GM12878 (cell line): ENCODE results near the gene CHRNG. TPM values are rescaled to one million over a fixed set of nuclear protein-coding genes. Genes with fewer than 3 reads are reported as not detected.

Experiments
- ATAC-seq: fragments of 200-7000 bp; cut with Tn5 transposase; 3 replicates; pipeline ENCODE4 v1.9.1; 2020; ENCODE audit warnings: mild to moderate bottlenecking, moderate library complexity
- BruUV-seq: library from RNA; stranded (reverse); fragments of 400-500 nt; replicated peaks from 2 replicates; lab custom pipeline; 2021; lab: Mats Ljungman, UMichigan
- CTCF ChIA-PET: fragments of 300-600 bp; sonication (Branson Sonifier 250); formaldehyde crosslinking; extraction: SDS; loops from one replicate; lab custom pipeline; 2021; ENCODE audit warnings: inconsistent platforms; lab: Yijun Ruan, JAX
- POLR2A ChIA-PET: fragments of 350-600 bp; formaldehyde crosslinking; extraction: SDS; loops from one replicate; lab custom pipeline; 2021; ENCODE audit warnings: inconsistent platforms; lab: Charles Lee
- RAD21 ChIA-PET: fragments of 300-600 bp; sonication (Branson Sonifier 250); formaldehyde crosslinking; loops from one replicate; lab custom pipeline; 2023; ENCODE audit warnings: antibody characterized with exemption; ENCODE audit not compliant: unreplicated experiment; lab: Charles Lee
- SMC1A ChIA-PET: fragments of 300-600 bp; sonication (Branson Sonifier 250); formaldehyde crosslinking; loops from one replicate; lab custom pipeline; 2023; ENCODE audit not compliant: unreplicated experiment, uncharacterized antibody; lab: Charles Lee
- DNase-seq: peaks from one replicate; pipeline ENCODE4 v3.0.0-alpha.2; 2011; ENCODE audit warnings: low read depth, low spot score
- FAIRE-seq: peaks from 3 replicates; lab custom pipeline; 2011; peaks lifted over from hg19 to GRCh38; lab: Jason Lieb, UNC
- H2AFZ ChIP-seq: 2 replicates; pipeline ENCODE4 v1.6.0; 2011; ENCODE audit warnings: low read depth, low read length, control low read depth; ENCODE audit not compliant: control insufficient read depth
- H3K27ac ChIP-seq: 2 replicates; pipeline ENCODE4 v1.5.1; 2011; ENCODE audit warnings: control low read depth; ENCODE audit not compliant: control insufficient read depth, insufficient read depth
- H3K27me3 ChIP-seq, 2 experiments: replicated peaks in 1 of 2; 2 replicates each; pipeline versions ENCODE4 v1.6.0 to v1.6.1; 2011; ENCODE audit warnings: low read length in 1 of 2; ENCODE audit not compliant: control insufficient read depth in 2 of 2, insufficient read depth in 2 of 2
- H3K36me3 ChIP-seq, 2 experiments: 2 replicates each; pipeline ENCODE4 v1.5.1; 2011; ENCODE audit warnings: low read length in 1 of 2; ENCODE audit not compliant: control insufficient read depth in 2 of 2, insufficient read depth in 2 of 2
- H3K4me1 ChIP-seq: 2 replicates; pipeline ENCODE4 v1.6.1; 2011; ENCODE audit warnings: mild to moderate bottlenecking, low read length, moderate library complexity, mixed read lengths; ENCODE audit not compliant: control insufficient read depth, insufficient read depth
- H3K4me2 ChIP-seq: 2 replicates; pipeline ENCODE4 v1.6.0; 2011; ENCODE audit warnings: control low read depth; ENCODE audit not compliant: control insufficient read depth, insufficient read depth
- H3K4me3 ChIP-seq: fragments of 200-600 bp; sonication (generic); 2 replicates; pipeline ENCODE4 v1.5.1; 2016
- H3K79me2 ChIP-seq: 2 replicates; pipeline ENCODE4 v1.6.0; 2011; ENCODE audit warnings: low read length; ENCODE audit not compliant: control insufficient read depth, insufficient read depth
- H3K9ac ChIP-seq: 2 replicates; pipeline ENCODE4 v1.8.0; 2011; ENCODE audit warnings: low read length, control low read depth, mixed read lengths; ENCODE audit not compliant: control insufficient read depth, insufficient read depth
- H3K9me3 ChIP-seq: replicated peaks from 3 replicates; pipeline ENCODE4 v1.5.1; 2011; ENCODE audit warnings: mild to moderate bottlenecking, low read length; ENCODE audit not compliant: control insufficient read depth, insufficient read depth
- H4K20me1 ChIP-seq: 2 replicates; pipeline ENCODE4 v1.6.0; 2011; ENCODE audit not compliant: control insufficient read depth, insufficient read depth
- BCL11A ChIP-seq: IDR thresholded peaks from 2 replicates; pipeline ENCODE4 v1.6.1; 2011; ENCODE audit warnings: low read depth, low read length
- CTCF ChIP-seq, 3 experiments: IDR thresholded peaks in 2 of 3; conservative IDR thresholded peaks in 1 of 3; 2 replicates each; pipeline ENCODE4 v1.5.1; 2011; ENCODE audit warnings: low read depth in 3 of 3, low read length in 3 of 3, mild to moderate bottlenecking in 3 of 3, control low read depth in 2 of 3, moderate library complexity in 2 of 3, inconsistent platforms in 1 of 3, mixed read lengths in 1 of 3; ENCODE audit not compliant: control insufficient read depth in 2 of 3, insufficient read depth in 1 of 3; ENCODE audit errors: extremely low read depth in 1 of 3
- EGR1 ChIP-seq, 2 experiments: IDR thresholded peaks; 1 replicate in 1 of 2; 2 replicates in 1 of 2; pipeline ENCODE4 v1.6.1; 2011 to 2012; ENCODE audit warnings: low read depth in 2 of 2, low read length in 2 of 2, borderline replicate concordance in 1 of 2, mild to moderate bottlenecking in 1 of 2, moderate library complexity in 1 of 2
- GATAD2B ChIP-seq: fragments of 450-650 bp; conservative IDR thresholded peaks from 2 replicates; pipeline ENCODE4 v1.6.1; 2017; ENCODE audit warnings: low read depth, mild to moderate bottlenecking, moderate library complexity
- MTA2 ChIP-seq: fragments of 450-650 bp; IDR thresholded peaks from 2 replicates; pipeline ENCODE4 v1.6.1; 2016; ENCODE audit warnings: low read depth, mild to moderate bottlenecking, moderate library complexity
- PAX8 ChIP-seq: fragments of 450-650 bp; IDR thresholded peaks from 2 replicates; pipeline ENCODE4 v1.6.1; 2017; ENCODE audit warnings: mild to moderate bottlenecking, moderate library complexity
- RAD21 ChIP-seq: IDR thresholded peaks from 2 replicates; pipeline ENCODE4 v1.6.1; 2011; ENCODE audit warnings: mild to moderate bottlenecking, low read depth, low read length, moderate library complexity; ENCODE audit not compliant: insufficient read depth
- RBBP5 ChIP-seq: fragments of 200-600 bp; sonication (generic); conservative IDR thresholded peaks from 2 replicates; pipeline ENCODE4 v1.6.1; 2016
- RCOR1 ChIP-seq: conservative IDR thresholded peaks from 2 replicates; pipeline ENCODE4 v1.6.1; 2012; ENCODE audit warnings: low read depth, low read length, improper control_type of control experiment
- SPI1 ChIP-seq: IDR thresholded peaks from 2 replicates; pipeline ENCODE4 v1.6.1; 2011; ENCODE audit warnings: low read depth, mild to moderate bottlenecking, low read length, moderate library complexity, borderline replicate concordance; ENCODE audit not compliant: insufficient read depth
- ZSCAN29 ChIP-seq: fragments of 450-650 bp; IDR thresholded peaks from 2 replicates; pipeline ENCODE4 v1.6.1; 2017; ENCODE audit warnings: mild to moderate bottlenecking, moderate library complexity
- WGBS: methylation state at CpG from one replicate; pipeline ENCODE4 v1.1.6; 2016; ENCODE audit warnings: low lambda C conversion rate; ENCODE audit not compliant: insufficient replicate concordance, insufficient coverage; ENCODE audit errors: missing lambda C conversion rate; 5-methylcytosine and 5-hydroxymethylcytosine counted together
- in situ Hi-C: fragments of 300-500 bp; cut with MboI; formaldehyde crosslinking; loops from 9 replicates; pipeline ENCODE4 v1.14.3; 2018; ENCODE audit warnings: mixed read lengths
- intact Hi-C: fragments of 100-400 bp; cut with micrococcal nuclease; formaldehyde crosslinking; loops from one replicate; pipeline ENCODE4 v1.14.2; 2022; ENCODE audit not compliant: unreplicated experiment
- polyA plus RNA-seq, 11 experiments: library from polyadenylated mRNA; depleted of rRNA in 4 of 11; unstranded in 6 of 11; stranded (reverse) in 5 of 11; fragments of >200 nt; fragmentation: Nextera tagmentation in 4 of 11; fragmentation: Illumina TruSeq in 1 of 11; extraction: Ambion mirVana in 4 of 11; extraction: Trizol in 1 of 11; gene quantifications; 1 replicate in 1 of 11; 2 replicates in 10 of 11; pipeline versions ENCODE4 v1.2.1 to v1.2.3, GENCODE V29; 2011 to 2016; ENCODE audit warnings: inconsistent platforms in 2 of 11, missing spikeins in 2 of 11, low read depth in 1 of 11
- total RNA-seq, 4 experiments: library from RNA; depleted of rRNA in 3 of 4; stranded (reverse); fragments of >200 nt in 3 of 4; fragmentation: Illumina TruSeq in 1 of 4; extraction: Trizol in 1 of 4; gene quantifications; 2 replicates each; pipeline versions ENCODE4 v1.2.1 to v1.2.3, GENCODE V29; 2013 to 2021
- TF ChIP-seq, protein P1 (sequence below): fragments of 450-650 bp; IDR thresholded peaks from 2 replicates; pipeline ENCODE4 v1.6.1; 2017; ENCODE audit warnings: mild to moderate bottlenecking
- TF ChIP-seq, protein P2 (sequence below): fragments of 450-650 bp; formaldehyde crosslinking; IDR thresholded peaks from 2 replicates; pipeline ENCODE4 v1.4.0; 2022; ENCODE audit warnings: mild to moderate bottlenecking, moderate library complexity
- TF ChIP-seq, protein P3 (sequence below): IDR thresholded peaks from 2 replicates; pipeline ENCODE4 v1.6.1; 2012; ENCODE audit warnings: low read length, inconsistent platforms

Gene CHRNG
- total and polyA plus RNA-seq, 10 of the 15 experiments (the other 5 are each of a cell fraction or from before 2014, with no cell fraction given), result 0.17 TPM; not detected in 9

- DNase-seq (no peak), ATAC-seq (no peak), FAIRE-seq (no peak)
- no peak overlapping the region for H3K27ac ChIP-seq
- no peak overlapping the region for H3K9ac ChIP-seq
- H3K4me2 ChIP-seq, result no peak overlapping the region
- H3K4me1 ChIP-seq, result no peaks in the 10 kb centered on the region
- no peaks in the 10 kb centered on the region for H3K9me3 ChIP-seq
- ChIA-PET POLR2A (no interaction called here), RAD21 (no interaction called here), SMC1A (interaction anchor here (0.5 kb wide), 1 partner anchor 485 kb away, joined by 3 read pairs; no protein-coding TSS in a partner anchor), CTCF (no interaction called here)
- H3K79me2 ChIP-seq, result no peaks in the 10 kb centered on the region
- peaks cover 0 to 3% of the 10 kb centered on the region in 2 experiments; a peak in 3 of 4 replicates for H3K27me3 ChIP-seq
- in situ Hi-C loops, result no loop called here
- BruUV-seq, result no TSS peak
- no peak overlapping the region for H3K4me3 ChIP-seq
- 47% methylated on average over 3 of the region's 3 CpGs for WGBS
- TF ChIP-seq RCOR1 (no peak), EGR1 (IDR thresholded peaks at IDR 0.05; ENCODE audit: borderline replicate concordance in 1 of 2, low read depth in 2 of 2, low read length in 2 of 2) (no peak), ZSCAN29 (no peak), GATAD2B (no peak), RBBP5 (no peak), SPI1 (no peak), PAX8 (no peak), MTA2 (no peak), BCL11A (no peak), RAD21 (no peak), CTCF (IDR thresholded peaks at IDR 0.05 in 2 of 3, conservative IDR thresholded peaks at IDR 0.05 in 1 of 3; ENCODE audit: control insufficient read depth in 2 of 3, extremely low read depth in 1 of 3, insufficient read depth in 1 of 3, low read depth in 3 of 3, low read length in 3 of 3) (no peak)
- TF ChIP-seq, protein P1, sequence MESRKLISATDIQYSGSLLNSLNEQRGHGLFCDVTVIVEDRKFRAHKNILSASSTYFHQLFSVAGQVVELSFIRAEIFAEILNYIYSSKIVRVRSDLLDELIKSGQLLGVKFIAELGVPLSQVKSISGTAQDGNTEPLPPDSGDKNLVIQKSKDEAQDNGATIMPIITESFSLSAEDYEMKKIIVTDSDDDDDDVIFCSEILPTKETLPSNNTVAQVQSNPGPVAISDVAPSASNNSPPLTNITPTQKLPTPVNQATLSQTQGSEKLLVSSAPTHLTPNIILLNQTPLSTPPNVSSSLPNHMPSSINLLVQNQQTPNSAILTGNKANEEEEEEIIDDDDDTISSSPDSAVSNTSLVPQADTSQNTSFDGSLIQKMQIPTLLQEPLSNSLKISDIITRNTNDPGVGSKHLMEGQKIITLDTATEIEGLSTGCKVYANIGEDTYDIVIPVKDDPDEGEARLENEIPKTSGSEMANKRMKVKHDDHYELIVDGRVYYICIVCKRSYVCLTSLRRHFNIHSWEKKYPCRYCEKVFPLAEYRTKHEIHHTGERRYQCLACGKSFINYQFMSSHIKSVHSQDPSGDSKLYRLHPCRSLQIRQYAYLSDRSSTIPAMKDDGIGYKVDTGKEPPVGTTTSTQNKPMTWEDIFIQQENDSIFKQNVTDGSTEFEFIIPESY, result no peak
- TF ChIP-seq, protein P2, sequence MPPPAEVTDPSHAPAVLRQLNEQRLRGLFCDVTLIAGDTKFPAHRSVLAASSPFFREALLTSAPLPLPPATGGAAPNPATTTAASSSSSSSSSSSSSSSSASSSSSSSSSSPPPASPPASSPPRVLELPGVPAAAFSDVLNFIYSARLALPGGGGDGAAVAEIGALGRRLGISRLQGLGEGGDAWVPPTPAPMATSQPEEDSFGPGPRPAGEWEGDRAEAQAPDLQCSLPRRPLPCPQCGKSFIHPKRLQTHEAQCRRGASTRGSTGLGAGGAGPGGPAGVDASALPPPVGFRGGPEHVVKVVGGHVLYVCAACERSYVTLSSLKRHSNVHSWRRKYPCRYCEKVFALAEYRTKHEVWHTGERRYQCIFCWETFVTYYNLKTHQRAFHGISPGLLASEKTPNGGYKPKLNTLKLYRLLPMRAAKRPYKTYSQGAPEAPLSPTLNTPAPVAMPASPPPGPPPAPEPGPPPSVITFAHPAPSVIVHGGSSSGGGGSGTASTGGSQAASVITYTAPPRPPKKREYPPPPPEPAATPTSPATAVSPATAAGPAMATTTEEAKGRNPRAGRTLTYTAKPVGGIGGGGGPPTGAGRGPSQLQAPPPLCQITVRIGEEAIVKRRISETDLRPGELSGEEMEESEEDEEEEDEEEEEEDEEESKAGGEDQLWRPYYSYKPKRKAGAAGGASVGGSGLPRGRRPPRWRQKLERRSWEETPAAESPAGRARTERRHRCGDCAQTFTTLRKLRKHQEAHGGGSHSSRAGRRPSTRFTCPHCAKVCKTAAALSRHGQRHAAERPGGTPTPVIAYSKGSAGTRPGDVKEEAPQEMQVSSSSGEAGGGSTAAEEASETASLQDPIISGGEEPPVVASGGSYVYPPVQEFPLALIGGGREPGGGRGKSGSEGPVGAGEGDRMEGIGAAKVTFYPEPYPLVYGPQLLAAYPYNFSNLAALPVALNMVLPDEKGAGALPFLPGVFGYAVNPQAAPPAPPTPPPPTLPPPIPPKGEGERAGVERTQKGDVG (CRISPR knock-in tag), result no peak
- TF ChIP-seq, protein P3, sequence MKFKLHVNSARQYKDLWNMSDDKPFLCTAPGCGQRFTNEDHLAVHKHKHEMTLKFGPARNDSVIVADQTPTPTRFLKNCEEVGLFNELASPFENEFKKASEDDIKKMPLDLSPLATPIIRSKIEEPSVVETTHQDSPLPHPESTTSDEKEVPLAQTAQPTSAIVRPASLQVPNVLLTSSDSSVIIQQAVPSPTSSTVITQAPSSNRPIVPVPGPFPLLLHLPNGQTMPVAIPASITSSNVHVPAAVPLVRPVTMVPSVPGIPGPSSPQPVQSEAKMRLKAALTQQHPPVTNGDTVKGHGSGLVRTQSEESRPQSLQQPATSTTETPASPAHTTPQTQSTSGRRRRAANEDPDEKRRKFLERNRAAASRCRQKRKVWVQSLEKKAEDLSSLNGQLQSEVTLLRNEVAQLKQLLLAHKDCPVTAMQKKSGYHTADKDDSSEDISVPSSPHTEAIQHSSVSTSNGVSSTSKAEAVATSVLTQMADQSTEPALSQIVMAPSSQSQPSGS, result no peak
- no peak overlapping the region for H2AFZ ChIP-seq
- H3K36me3 ChIP-seq, result no peaks in the 10 kb centered on the region
- intact Hi-C loops, result loop anchor here (5.0 kb wide), 1 partner anchor 64 kb away; no protein-coding TSS in a partner anchor
- H4K20me1 ChIP-seq, result no peaks in the 10 kb centered on the region
Observed at GRCh38 chr2:232516551-232516950, 22.9 kb upstream of the CHRNG start.
